Loucy (cell line): ENCODE data around the gene CELF4.

Source experiments
- H2AFZ ChIP-seq: fragments of 200-600 bp; sonication (generic); 2 replicates; pipeline ENCODE4 v1.6.0; 2016; ENCODE audit warnings: antibody characterized with exemption, mild to moderate bottlenecking, low read length, moderate library complexity
- H3F3A ChIP-seq: fragments of 200-600 bp; 2 replicates; pipeline ENCODE4 v1.6.0; 2016; ENCODE audit warnings: antibody characterized with exemption, low read depth, mild to moderate bottlenecking
- H3K27me3 ChIP-seq: fragments of 200-600 bp; sonication (generic); 2 replicates; pipeline ENCODE4 v1.6.1; 2014; ENCODE audit warnings: low read length, mild to moderate bottlenecking; ENCODE audit not compliant: insufficient read depth, poor library complexity, severe bottlenecking
- H3K36me3 ChIP-seq: fragments of 200-600 bp; sonication (generic); 2 replicates; pipeline ENCODE4 v1.6.1; 2016; ENCODE audit warnings: low read length; ENCODE audit not compliant: insufficient read depth
- H3K4me1 ChIP-seq: fragments of 200-600 bp; sonication (generic); 2 replicates; pipeline ENCODE4 v1.5.1; 2014; ENCODE audit warnings: low read length, mild to moderate bottlenecking; ENCODE audit not compliant: insufficient read depth, poor library complexity, severe bottlenecking
- H3K4me2 ChIP-seq: fragments of 200-600 bp; sonication (generic); 2 replicates; pipeline ENCODE4 v1.6.0; 2014; ENCODE audit warnings: antibody characterized with exemption, low read length, low read depth, mild to moderate bottlenecking; ENCODE audit not compliant: poor library complexity, severe bottlenecking
- H3K4me3 ChIP-seq: fragments of 200-600 bp; sonication (generic); 2 replicates; pipeline ENCODE4 v1.5.1; 2014; ENCODE audit warnings: low read length, mild to moderate bottlenecking, mixed read lengths; ENCODE audit not compliant: poor library complexity, severe bottlenecking
- H3K79me2 ChIP-seq: fragments of 200-600 bp; sonication (generic); 2 replicates; pipeline ENCODE4 v1.6.1; 2014; ENCODE audit warnings: low read length; ENCODE audit not compliant: insufficient read depth
- H3K9ac ChIP-seq: fragments of 200-600 bp; sonication (generic); 2 replicates; pipeline ENCODE4 v1.6.0; 2014; ENCODE audit warnings: mild to moderate bottlenecking, low read depth, low read length, moderate library complexity; ENCODE audit not compliant: poor library complexity, severe bottlenecking
- H3K9me2 ChIP-seq: fragments of 200-600 bp; sonication (generic); replicated peaks from 2 replicates; pipeline ENCODE4 v1.6.1; 2016; ENCODE audit warnings: low read depth, low read length, mixed read lengths
- H3K9me3 ChIP-seq: fragments of 200-600 bp; sonication (generic); 2 replicates; pipeline ENCODE4 v1.6.1; 2014; ENCODE audit warnings: mild to moderate bottlenecking, antibody characterized with exemption, low read length, low read depth; ENCODE audit not compliant: insufficient read depth
- H4K20me1 ChIP-seq: fragments of 200-600 bp; sonication (generic); 2 replicates; pipeline ENCODE4 v1.6.0; 2014; ENCODE audit warnings: antibody characterized with exemption, low read length, mild to moderate bottlenecking; ENCODE audit not compliant: insufficient read depth, poor library complexity, severe bottlenecking
- EZH2phosphoT487 ChIP-seq: fragments of 200-600 bp; IDR thresholded peaks from 2 replicates; pipeline ENCODE4 v1.6.1; 2018; ENCODE audit warnings: antibody characterized with exemption, mild to moderate bottlenecking, moderate library complexity, borderline replicate concordance
- TF ChIP-seq, protein P1 (sequence below): fragments of 200-600 bp; sonication (generic); conservative IDR thresholded peaks from 2 replicates; pipeline ENCODE4 v1.5.1; 2014; ENCODE audit warnings: mild to moderate bottlenecking, antibody characterized with exemption, low read length

The CELF4 gene

DNA sequence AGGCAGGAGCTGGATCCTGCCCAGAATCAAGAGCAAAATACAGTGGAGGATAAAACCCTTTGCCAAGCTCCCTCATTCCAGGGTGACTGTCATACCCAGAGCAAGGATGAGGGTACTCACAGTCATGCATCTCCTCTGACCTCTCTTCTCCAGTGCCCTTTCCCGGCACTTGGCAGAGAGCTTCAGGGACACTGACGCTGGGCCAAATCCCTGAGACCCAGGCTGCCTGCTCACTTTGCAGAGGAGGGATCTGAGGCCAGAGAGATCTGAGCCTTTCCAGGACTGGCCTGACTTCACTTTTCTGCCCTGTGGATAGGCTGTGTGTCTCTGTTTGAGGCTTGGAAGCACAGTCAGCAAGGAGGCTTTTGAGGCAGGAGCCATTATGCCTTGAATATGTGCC is 330.0 kb downstream of the CELF4 start:
- Histone ChIP-seq H3K9ac (no peak overlapping the region), H3K4me2 (no peak overlapping the region), H3K27me3 (no peaks in the 10 kb centered on the region), H3K4me1 (no peaks in the 10 kb centered on the region), H3K36me3 (no peaks in the 10 kb centered on the region), H3K4me3 (no peak overlapping the region), H3K9me3 (no peaks in the 10 kb centered on the region), H2AFZ (no peak overlapping the region), H3K9me2 (no peaks in the 10 kb centered on the region), H3K79me2 (no peaks in the 10 kb centered on the region), H3F3A (no peaks in the 10 kb centered on the region), H4K20me1 (no peaks in the 10 kb centered on the region)
- TF ChIP-seq, protein P1, sequence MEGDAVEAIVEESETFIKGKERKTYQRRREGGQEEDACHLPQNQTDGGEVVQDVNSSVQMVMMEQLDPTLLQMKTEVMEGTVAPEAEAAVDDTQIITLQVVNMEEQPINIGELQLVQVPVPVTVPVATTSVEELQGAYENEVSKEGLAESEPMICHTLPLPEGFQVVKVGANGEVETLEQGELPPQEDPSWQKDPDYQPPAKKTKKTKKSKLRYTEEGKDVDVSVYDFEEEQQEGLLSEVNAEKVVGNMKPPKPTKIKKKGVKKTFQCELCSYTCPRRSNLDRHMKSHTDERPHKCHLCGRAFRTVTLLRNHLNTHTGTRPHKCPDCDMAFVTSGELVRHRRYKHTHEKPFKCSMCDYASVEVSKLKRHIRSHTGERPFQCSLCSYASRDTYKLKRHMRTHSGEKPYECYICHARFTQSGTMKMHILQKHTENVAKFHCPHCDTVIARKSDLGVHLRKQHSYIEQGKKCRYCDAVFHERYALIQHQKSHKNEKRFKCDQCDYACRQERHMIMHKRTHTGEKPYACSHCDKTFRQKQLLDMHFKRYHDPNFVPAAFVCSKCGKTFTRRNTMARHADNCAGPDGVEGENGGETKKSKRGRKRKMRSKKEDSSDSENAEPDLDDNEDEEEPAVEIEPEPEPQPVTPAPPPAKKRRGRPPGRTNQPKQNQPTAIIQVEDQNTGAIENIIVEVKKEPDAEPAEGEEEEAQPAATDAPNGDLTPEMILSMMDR, result no peak

DNA sequence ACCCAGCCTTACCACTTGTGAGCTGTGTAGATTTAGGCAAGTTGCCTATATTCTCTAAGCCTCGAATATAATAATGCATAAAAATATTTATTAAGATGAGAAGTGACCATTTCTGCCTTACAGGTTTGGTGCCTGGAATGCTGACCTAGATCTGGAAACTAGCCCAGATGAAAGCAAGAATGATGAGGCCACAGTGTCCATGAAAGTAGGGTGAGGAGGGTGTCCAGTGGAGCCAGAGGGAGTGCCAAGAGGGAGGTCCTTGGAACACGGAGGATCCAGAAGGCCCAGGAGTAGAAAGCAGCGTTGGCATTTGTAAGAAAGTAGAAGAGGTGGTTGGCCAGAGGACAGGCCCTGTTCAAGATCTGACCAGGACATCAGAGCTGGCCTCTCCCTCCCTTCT is 334.3 kb downstream of the CELF4 start:
- no peaks in the 10 kb centered on the region for H3K79me2 ChIP-seq
- no peaks in the 10 kb centered on the region for H3K36me3 ChIP-seq
- H3K4me2 ChIP-seq, result no peak overlapping the region
- H3K27me3 ChIP-seq, result no peaks in the 10 kb centered on the region
- no peak overlapping the region for H3K4me3 ChIP-seq
- H4K20me1 ChIP-seq, result no peaks in the 10 kb centered on the region
- H3K9me3 ChIP-seq, result no peaks in the 10 kb centered on the region
- no peak overlapping the region for H2AFZ ChIP-seq
- no peaks in the 10 kb centered on the region for H3K9me2 ChIP-seq
- no peaks in the 10 kb centered on the region for H3K4me1 ChIP-seq
- H3F3A ChIP-seq, result no peaks in the 10 kb centered on the region
- H3K9ac ChIP-seq, result no peak overlapping the region
- TF ChIP-seq, protein P1, result no peak
- TF ChIP-seq EZH2phosphoT487, result no peak

DNA sequence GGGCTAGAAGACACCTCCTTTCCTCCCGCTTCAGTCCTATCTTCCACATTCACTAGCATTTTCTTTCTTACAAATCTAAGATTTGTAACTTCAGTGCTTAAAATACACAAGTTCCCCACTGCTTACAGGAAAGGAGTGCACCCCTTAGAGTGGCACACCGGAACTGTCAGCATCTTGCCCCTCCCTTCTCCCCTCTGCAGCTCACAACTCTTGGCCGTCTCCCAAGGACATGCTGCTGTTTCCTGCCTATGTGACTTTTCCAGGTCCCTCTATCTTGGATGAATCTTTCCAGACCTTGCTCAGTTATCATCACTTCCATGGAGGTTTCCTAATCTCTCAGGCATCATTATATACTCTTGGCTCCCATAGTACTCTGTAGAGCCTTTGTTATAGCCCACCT is 334.8 kb downstream of the CELF4 start:
- Histone ChIP-seq H3F3A (no peaks in the 10 kb centered on the region), H3K9ac (no peak overlapping the region), H3K79me2 (no peaks in the 10 kb centered on the region), H3K4me1 (no peaks in the 10 kb centered on the region), H3K4me2 (no peak overlapping the region), H2AFZ (no peak overlapping the region), H3K4me3 (no peak overlapping the region), H3K9me2 (no peaks in the 10 kb centered on the region), H3K36me3 (no peaks in the 10 kb centered on the region), H3K27me3 (no peaks in the 10 kb centered on the region), H3K9me3 (no peaks in the 10 kb centered on the region), H4K20me1 (no peaks in the 10 kb centered on the region)
- TF ChIP-seq, protein P1, result no peak
- TF ChIP-seq EZH2phosphoT487, result no peak
